GM12878 (cell line): ENCODE data around the gene RAPGEF4. TPM values are rescaled to one million over a fixed set of nuclear protein-coding genes. Genes with fewer than 3 reads are reported as not detected.

Experiments used
- ATAC-seq: fragments of 200-7000 bp; cut with Tn5 transposase; 3 replicates; pipeline ENCODE4 v1.9.1; 2020; ENCODE audit warnings: mild to moderate bottlenecking, moderate library complexity
- BruUV-seq: library from RNA; stranded (reverse); fragments of 400-500 nt; replicated peaks from 2 replicates; lab custom pipeline; 2021; lab: Mats Ljungman, UMichigan
- CTCF ChIA-PET: fragments of 300-600 bp; sonication (Branson Sonifier 250); formaldehyde crosslinking; extraction: SDS; loops from one replicate; lab custom pipeline; 2021; ENCODE audit warnings: inconsistent platforms; lab: Yijun Ruan, JAX
- POLR2A ChIA-PET: fragments of 350-600 bp; formaldehyde crosslinking; extraction: SDS; loops from one replicate; lab custom pipeline; 2021; ENCODE audit warnings: inconsistent platforms; lab: Charles Lee
- RAD21 ChIA-PET: fragments of 300-600 bp; sonication (Branson Sonifier 250); formaldehyde crosslinking; loops from one replicate; lab custom pipeline; 2023; ENCODE audit warnings: antibody characterized with exemption; ENCODE audit not compliant: unreplicated experiment; lab: Charles Lee
- SMC1A ChIA-PET: fragments of 300-600 bp; sonication (Branson Sonifier 250); formaldehyde crosslinking; loops from one replicate; lab custom pipeline; 2023; ENCODE audit not compliant: unreplicated experiment, uncharacterized antibody; lab: Charles Lee
- DNase-seq: peaks from one replicate; pipeline ENCODE4 v3.0.0-alpha.2; 2011; ENCODE audit warnings: low read depth, low spot score
- FAIRE-seq: peaks from 3 replicates; lab custom pipeline; 2011; peaks lifted over from hg19 to GRCh38; lab: Jason Lieb, UNC
- H2AFZ ChIP-seq: 2 replicates; pipeline ENCODE4 v1.6.0; 2011; ENCODE audit warnings: low read depth, low read length, control low read depth; ENCODE audit not compliant: control insufficient read depth
- H3K27ac ChIP-seq: 2 replicates; pipeline ENCODE4 v1.5.1; 2011; ENCODE audit warnings: control low read depth; ENCODE audit not compliant: control insufficient read depth, insufficient read depth
- H3K27me3 ChIP-seq, 2 experiments: replicated peaks in 1 of 2; 2 replicates each; pipeline versions ENCODE4 v1.6.0 to v1.6.1; 2011; ENCODE audit warnings: low read length in 1 of 2; ENCODE audit not compliant: control insufficient read depth in 2 of 2, insufficient read depth in 2 of 2
- H3K36me3 ChIP-seq, 2 experiments: 2 replicates each; pipeline ENCODE4 v1.5.1; 2011; ENCODE audit warnings: low read length in 1 of 2; ENCODE audit not compliant: control insufficient read depth in 2 of 2, insufficient read depth in 2 of 2
- H3K4me1 ChIP-seq: 2 replicates; pipeline ENCODE4 v1.6.1; 2011; ENCODE audit warnings: mild to moderate bottlenecking, low read length, moderate library complexity, mixed read lengths; ENCODE audit not compliant: control insufficient read depth, insufficient read depth
- H3K4me2 ChIP-seq: 2 replicates; pipeline ENCODE4 v1.6.0; 2011; ENCODE audit warnings: control low read depth; ENCODE audit not compliant: control insufficient read depth, insufficient read depth
- H3K4me3 ChIP-seq: fragments of 200-600 bp; sonication (generic); 2 replicates; pipeline ENCODE4 v1.5.1; 2016
- H3K79me2 ChIP-seq: 2 replicates; pipeline ENCODE4 v1.6.0; 2011; ENCODE audit warnings: low read length; ENCODE audit not compliant: control insufficient read depth, insufficient read depth
- H3K9ac ChIP-seq: 2 replicates; pipeline ENCODE4 v1.8.0; 2011; ENCODE audit warnings: low read length, control low read depth, mixed read lengths; ENCODE audit not compliant: control insufficient read depth, insufficient read depth
- H3K9me3 ChIP-seq: replicated peaks from 3 replicates; pipeline ENCODE4 v1.5.1; 2011; ENCODE audit warnings: mild to moderate bottlenecking, low read length; ENCODE audit not compliant: control insufficient read depth, insufficient read depth
- H4K20me1 ChIP-seq: 2 replicates; pipeline ENCODE4 v1.6.0; 2011; ENCODE audit not compliant: control insufficient read depth, insufficient read depth
- BMI1 ChIP-seq: fragments of 450-650 bp; IDR thresholded peaks from 2 replicates; pipeline ENCODE4 v1.6.1; 2016; ENCODE audit warnings: mild to moderate bottlenecking, moderate library complexity, borderline replicate concordance
- EZH2 ChIP-seq: IDR thresholded peaks from 2 replicates; pipeline ENCODE4 v1.6.1; 2012; ENCODE audit warnings: low read depth, mild to moderate bottlenecking, control low read depth, inconsistent platforms, low read length, borderline replicate concordance; ENCODE audit not compliant: control insufficient read depth
- PAX8 ChIP-seq: fragments of 450-650 bp; IDR thresholded peaks from 2 replicates; pipeline ENCODE4 v1.6.1; 2017; ENCODE audit warnings: mild to moderate bottlenecking, moderate library complexity
- WGBS: methylation state at CpG from one replicate; pipeline ENCODE4 v1.1.6; 2016; ENCODE audit warnings: low lambda C conversion rate; ENCODE audit not compliant: insufficient replicate concordance, insufficient coverage; ENCODE audit errors: missing lambda C conversion rate; 5-methylcytosine and 5-hydroxymethylcytosine counted together
- in situ Hi-C: fragments of 300-500 bp; cut with MboI; formaldehyde crosslinking; loops from 9 replicates; pipeline ENCODE4 v1.14.3; 2018; ENCODE audit warnings: mixed read lengths
- intact Hi-C: fragments of 100-400 bp; cut with micrococcal nuclease; formaldehyde crosslinking; loops from one replicate; pipeline ENCODE4 v1.14.2; 2022; ENCODE audit not compliant: unreplicated experiment
- polyA plus RNA-seq, 11 experiments: library from polyadenylated mRNA; depleted of rRNA in 4 of 11; unstranded in 6 of 11; stranded (reverse) in 5 of 11; fragments of >200 nt; fragmentation: Nextera tagmentation in 4 of 11; fragmentation: Illumina TruSeq in 1 of 11; extraction: Ambion mirVana in 4 of 11; extraction: Trizol in 1 of 11; gene quantifications; 1 replicate in 1 of 11; 2 replicates in 10 of 11; pipeline versions ENCODE4 v1.2.1 to v1.2.3, GENCODE V29; 2011 to 2016; ENCODE audit warnings: inconsistent platforms in 2 of 11, missing spikeins in 2 of 11, low read depth in 1 of 11
- total RNA-seq, 4 experiments: library from RNA; depleted of rRNA in 3 of 4; stranded (reverse); fragments of >200 nt in 3 of 4; fragmentation: Illumina TruSeq in 1 of 4; extraction: Trizol in 1 of 4; gene quantifications; 2 replicates each; pipeline versions ENCODE4 v1.2.1 to v1.2.3, GENCODE V29; 2013 to 2021
- TF ChIP-seq, protein P1 (sequence below): fragments of 450-650 bp; conservative IDR thresholded peaks from 2 replicates; pipeline ENCODE4 v1.6.1; 2017; ENCODE audit warnings: mild to moderate bottlenecking, moderate library complexity

Gene RAPGEF4
- total and polyA plus RNA-seq, 10 of the 15 experiments (the other 5 are each of a cell fraction or from before 2014, with no cell fraction given): 0.18 TPM; not detected in 8

DNA sequence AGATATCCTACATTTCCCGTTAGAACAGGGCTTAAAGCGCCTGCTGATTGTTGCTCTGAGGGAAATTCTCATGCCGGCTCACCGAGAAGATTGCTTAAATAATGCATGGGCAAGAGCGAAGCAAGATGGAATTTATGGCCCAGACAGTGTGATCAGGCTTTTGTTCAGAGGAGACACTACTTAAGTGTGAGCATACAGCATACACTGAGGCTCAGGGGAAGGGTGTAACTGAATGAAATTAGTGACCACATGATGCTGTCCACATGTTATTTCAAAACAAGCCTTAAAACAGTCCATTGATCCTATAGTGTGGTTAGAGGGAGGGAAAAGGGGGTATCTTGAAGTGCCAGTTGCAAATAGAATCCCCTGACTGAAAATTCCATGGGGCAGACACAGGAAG is 125.5 kb downstream of the RAPGEF4 start:
- intact Hi-C loops: no loop called here
- in situ Hi-C loops: no loop called here
- RAD21 ChIA-PET: no interaction called here

More for the DNA sequence above, 125.5 kb downstream of the RAPGEF4 start:
- POLR2A ChIA-PET: no interaction called here
- FAIRE-seq (no peak), ATAC-seq (no peak), DNase-seq (no peak)
- no TSS peak for BruUV-seq
- H3K4me2 ChIP-seq: no peak overlapping the region
- H2AFZ ChIP-seq: no peak overlapping the region
- H3K27ac ChIP-seq: no peak overlapping the region
- H3K27me3 ChIP-seq: peaks cover 0 to 4% of the 10 kb centered on the region in 2 experiments; a peak in 1 of 4 replicates
- H3K4me1 ChIP-seq: no peaks in the 10 kb centered on the region
- CTCF ChIA-PET: no interaction called here
- H4K20me1 ChIP-seq: no peaks in the 10 kb centered on the region
- H3K36me3 ChIP-seq: no peaks in the 10 kb centered on the region
- 31% methylated on average over 5 of the region's 5 CpGs for WGBS
- H3K4me3 ChIP-seq: no peak overlapping the region
- SMC1A ChIA-PET: no interaction called here
- H3K79me2 ChIP-seq: no peaks in the 10 kb centered on the region
- H3K9ac ChIP-seq: no peak overlapping the region
- no peaks in the 10 kb centered on the region for H3K9me3 ChIP-seq
- TF ChIP-seq BMI1 (no peak), EZH2 (no peak), PAX8 (no peak)
- TF ChIP-seq, protein P1, sequence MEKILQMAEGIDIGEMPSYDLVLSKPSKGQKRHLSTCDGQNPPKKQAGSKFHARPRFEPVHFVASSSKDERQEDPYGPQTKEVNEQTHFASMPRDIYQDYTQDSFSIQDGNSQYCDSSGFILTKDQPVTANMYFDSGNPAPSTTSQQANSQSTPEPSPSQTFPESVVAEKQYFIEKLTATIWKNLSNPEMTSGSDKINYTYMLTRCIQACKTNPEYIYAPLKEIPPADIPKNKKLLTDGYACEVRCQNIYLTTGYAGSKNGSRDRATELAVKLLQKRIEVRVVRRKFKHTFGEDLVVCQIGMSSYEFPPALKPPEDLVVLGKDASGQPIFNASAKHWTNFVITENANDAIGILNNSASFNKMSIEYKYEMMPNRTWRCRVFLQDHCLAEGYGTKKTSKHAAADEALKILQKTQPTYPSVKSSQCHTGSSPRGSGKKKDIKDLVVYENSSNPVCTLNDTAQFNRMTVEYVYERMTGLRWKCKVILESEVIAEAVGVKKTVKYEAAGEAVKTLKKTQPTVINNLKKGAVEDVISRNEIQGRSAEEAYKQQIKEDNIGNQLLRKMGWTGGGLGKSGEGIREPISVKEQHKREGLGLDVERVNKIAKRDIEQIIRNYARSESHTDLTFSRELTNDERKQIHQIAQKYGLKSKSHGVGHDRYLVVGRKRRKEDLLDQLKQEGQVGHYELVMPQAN: no peak
